Measurements from ENCODE around the gene FAM32A. TPM values are rescaled to one million over a fixed set of nuclear protein-coding genes. Genes with fewer than 3 reads are reported as not detected.

FAM32A gene
- total RNA-seq, 1 donor from 2014 or later, result 59.9 TPM

- ATAC-seq, result no peak
- no peak overlapping the region for H3K27ac ChIP-seq
- no peak for DNase-seq
- H3K36me3 ChIP-seq, result peaks cover 79% of the 10 kb centered on the region
- no peaks in the 10 kb centered on the region for H3K9me3 ChIP-seq
- H3K4me1 ChIP-seq, result peaks cover 24% of the 10 kb centered on the region
- no peaks in the 10 kb centered on the region for H3K27me3 ChIP-seq (ENCODE audit: low read depth)
- intact Hi-C loops (cut with DNase I), result no loop called here
- H3K4me3 ChIP-seq, result no peak overlapping the region
- TF ChIP-seq, protein P1, sequence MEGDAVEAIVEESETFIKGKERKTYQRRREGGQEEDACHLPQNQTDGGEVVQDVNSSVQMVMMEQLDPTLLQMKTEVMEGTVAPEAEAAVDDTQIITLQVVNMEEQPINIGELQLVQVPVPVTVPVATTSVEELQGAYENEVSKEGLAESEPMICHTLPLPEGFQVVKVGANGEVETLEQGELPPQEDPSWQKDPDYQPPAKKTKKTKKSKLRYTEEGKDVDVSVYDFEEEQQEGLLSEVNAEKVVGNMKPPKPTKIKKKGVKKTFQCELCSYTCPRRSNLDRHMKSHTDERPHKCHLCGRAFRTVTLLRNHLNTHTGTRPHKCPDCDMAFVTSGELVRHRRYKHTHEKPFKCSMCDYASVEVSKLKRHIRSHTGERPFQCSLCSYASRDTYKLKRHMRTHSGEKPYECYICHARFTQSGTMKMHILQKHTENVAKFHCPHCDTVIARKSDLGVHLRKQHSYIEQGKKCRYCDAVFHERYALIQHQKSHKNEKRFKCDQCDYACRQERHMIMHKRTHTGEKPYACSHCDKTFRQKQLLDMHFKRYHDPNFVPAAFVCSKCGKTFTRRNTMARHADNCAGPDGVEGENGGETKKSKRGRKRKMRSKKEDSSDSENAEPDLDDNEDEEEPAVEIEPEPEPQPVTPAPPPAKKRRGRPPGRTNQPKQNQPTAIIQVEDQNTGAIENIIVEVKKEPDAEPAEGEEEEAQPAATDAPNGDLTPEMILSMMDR (IDR thresholded peaks at IDR 0.05), result no peak
Observed at GRCh38 chr19:16203256-16204004, 18.2 kb downstream of the FAM32A start.

GRCh38 chr19:16204005-16204294 lies 18.7 kb downstream of the FAM32A start:
- H3K9me3 ChIP-seq, result no peaks in the 10 kb centered on the region
- DNase-seq (no peak), ATAC-seq (no peak)
- no peaks in the 10 kb centered on the region for H3K27me3 ChIP-seq (ENCODE audit: low read depth)
- H3K4me1 ChIP-seq, result peaks cover 19% of the 10 kb centered on the region
- intact Hi-C loops (cut with DNase I), result no loop called here
- H3K27ac ChIP-seq, result no peak overlapping the region
- TF ChIP-seq, protein P1 (IDR thresholded peaks at IDR 0.05), result no peak
- H3K36me3 ChIP-seq, result peaks cover 84% of the 10 kb centered on the region
- H3K4me3 ChIP-seq, result no peak overlapping the region

DNA sequence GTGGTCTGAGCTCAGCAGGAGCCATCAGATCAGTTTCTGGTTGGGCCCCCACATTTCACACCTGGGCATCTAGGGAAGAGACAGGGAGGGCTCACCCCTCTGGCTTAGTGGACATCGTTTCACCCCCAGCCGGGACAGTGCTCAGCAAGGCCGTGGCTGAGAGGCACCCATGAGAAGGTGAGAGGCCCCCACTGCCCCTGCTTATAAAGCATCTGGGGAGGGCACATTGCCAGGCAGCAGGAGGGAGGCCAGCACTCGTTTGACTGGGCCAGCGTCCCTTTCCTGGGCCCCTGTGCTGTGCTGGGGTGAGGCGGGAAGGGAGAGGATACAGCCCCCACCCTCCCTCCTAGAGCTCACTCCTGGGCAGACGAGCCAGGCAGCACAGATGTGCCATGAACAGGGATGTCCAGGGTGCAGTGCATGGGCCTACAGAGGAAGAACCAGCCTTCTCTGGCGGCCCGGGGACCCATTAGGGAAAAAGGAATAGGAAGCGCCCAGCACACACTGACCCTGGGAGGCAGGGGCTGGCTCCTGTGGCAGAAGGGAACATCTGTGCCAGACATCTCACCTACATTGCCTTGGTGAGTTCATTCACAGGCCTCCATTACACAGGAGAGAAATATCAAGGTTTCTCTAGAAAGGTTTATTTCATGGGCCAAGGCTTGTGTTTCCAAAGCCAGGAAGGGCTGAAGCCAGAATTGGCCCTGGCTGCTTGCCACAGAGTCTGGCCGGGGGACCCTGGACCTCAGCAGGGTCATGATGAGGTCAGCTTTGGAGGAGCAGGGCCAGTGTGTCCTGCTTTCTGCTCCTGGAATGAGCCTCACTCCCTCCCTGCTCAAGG lies 20.2 kb downstream of the FAM32A start:
- H3K27me3 ChIP-seq (ENCODE audit: low read depth), result no peaks in the 10 kb centered on the region
- no peaks in the 10 kb centered on the region for H3K9me3 ChIP-seq
- no peak for DNase-seq
- H3K27ac ChIP-seq, result no peak overlapping the region
- peaks cover 5% of the 10 kb centered on the region for H3K4me1 ChIP-seq
- intact Hi-C loops (cut with DNase I), result no loop called here
- no peak overlapping the region for H3K4me3 ChIP-seq
- TF ChIP-seq, protein P1 (IDR thresholded peaks at IDR 0.05), result no peak
- peaks cover 96% of the 10 kb centered on the region for H3K36me3 ChIP-seq
- no peak for ATAC-seq

GRCh38 chr19:16206046-16206605 lies 20.9 kb downstream of the FAM32A start:
- H3K27ac ChIP-seq, result no peak overlapping the region
- H3K27me3 ChIP-seq (ENCODE audit: low read depth), result no peaks in the 10 kb centered on the region
- peaks cover 96% of the 10 kb centered on the region for H3K36me3 ChIP-seq
- ATAC-seq, result no peak
- TF ChIP-seq, protein P1 (IDR thresholded peaks at IDR 0.05), result no peak
- H3K4me3 ChIP-seq, result no peak overlapping the region
- intact Hi-C loops (cut with DNase I), result no loop called here
- no peaks in the 10 kb centered on the region for H3K4me1 ChIP-seq
- no peaks in the 10 kb centered on the region for H3K9me3 ChIP-seq
- DNase-seq, result no peak

DNA sequence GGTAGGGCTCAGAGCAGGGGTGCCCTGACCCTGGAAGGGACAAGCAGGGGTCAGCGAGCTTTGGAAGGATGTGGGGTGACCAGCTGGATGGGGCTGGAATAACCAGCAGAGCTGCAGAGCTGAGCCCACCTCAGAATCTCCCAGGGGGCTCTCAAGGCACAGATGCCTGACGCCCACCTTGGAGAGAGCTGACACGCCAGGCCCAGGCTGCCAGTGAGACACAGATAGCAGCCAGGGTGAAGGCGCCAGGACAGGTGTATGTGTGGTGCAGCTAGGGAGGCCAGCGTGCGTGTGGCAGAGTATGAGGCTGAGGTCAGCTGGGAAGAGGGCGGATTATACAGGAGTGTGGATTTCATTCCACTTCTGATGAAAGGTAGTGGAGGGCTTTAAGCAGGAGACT lies 21.4 kb downstream of the FAM32A start:
- no peak for DNase-seq
- H3K9me3 ChIP-seq, result no peaks in the 10 kb centered on the region
- intact Hi-C loops (cut with DNase I), result no loop called here
- H3K4me1 ChIP-seq, result no peaks in the 10 kb centered on the region
- no peak overlapping the region for H3K4me3 ChIP-seq
- TF ChIP-seq, protein P1 (IDR thresholded peaks at IDR 0.05), result no peak
- no peak for ATAC-seq
- peaks cover 99% of the 10 kb centered on the region for H3K36me3 ChIP-seq
- H3K27ac ChIP-seq, result no peak overlapping the region
- H3K27me3 ChIP-seq (ENCODE audit: low read depth), result no peaks in the 10 kb centered on the region

Measured in lower lobe of right lung (tissue), 2 donors.